ENCODE data around the gene TANGO2. TPM values are rescaled to one million over a fixed set of nuclear protein-coding genes. Genes with fewer than 3 reads are reported as not detected.

TANGO2 gene
- total RNA-seq, 1 experiment from 2014 or later, result 17.0 TPM

GRCh38 chr22:20035375-20036083 lies 14.6 kb downstream of the TANGO2 start:
- no peaks in the 10 kb centered on the region for H3K9me2 ChIP-seq (ENCODE audit: insufficient read depth)
- intact Hi-C loops (cut with micrococcal nuclease), result no loop called here
- H3K4me1 ChIP-seq (ENCODE audit: control insufficient read depth in 1 of 2, insufficient read depth in 2 of 2, low read length in 2 of 2), result peaks cover 2 to 14% of the 10 kb centered on the region in 2 experiments; a peak in 3 of 4 replicates
- no peak overlapping the region for H3K27ac ChIP-seq (ENCODE audit: low read depth, low read length)
- DNase-seq (ENCODE audit: low read depth, low spot score) (no peak), ATAC-seq (no peak)
- no peak overlapping the region for H3K4me2 ChIP-seq (ENCODE audit: low read length)
- POLR2A ChIA-PET, result no interaction called here
- RAD21 ChIA-PET (ENCODE audit: low non-redundant PET in 1 of 2, low total read pairs in 2 of 2, uncharacterized antibody in 2 of 2, unreplicated experiment in 2 of 2), result no interaction called here
- no peaks in the 10 kb centered on the region for H4K20me1 ChIP-seq (ENCODE audit: insufficient read depth)
- BruUV-seq (replicated peaks), result no TSS peak
- H3K79me2 ChIP-seq (ENCODE audit: insufficient read depth, low read length), result no peaks in the 10 kb centered on the region
- no peak for TF ChIP-seq JUND (IDR thresholded peaks at IDR 0.05)
- TF ChIP-seq SIN3A (IDR thresholded peaks at IDR 0.05; ENCODE audit: low read depth), result no peak
- TF ChIP-seq YY1 (IDR thresholded peaks at IDR 0.05; ENCODE audit: extremely low read depth, insufficient replicate concordance, low read depth, low read length), result no peak
- TF ChIP-seq TCF7L2 (IDR thresholded peaks at IDR 0.05; ENCODE audit: borderline replicate concordance, extremely low read depth, insufficient read depth, insufficient read length), result no peak
- TF ChIP-seq EZH2 (IDR thresholded peaks at IDR 0.05), result no peak
- no peak for TF ChIP-seq ELF1 (IDR thresholded peaks at IDR 0.05; ENCODE audit: borderline replicate concordance, low read depth)
- no peak overlapping the region for H3K4me3 ChIP-seq (replicated peaks in 1 of 2; ENCODE audit: low read depth in 1 of 2, low read length in 2 of 2)
- no peaks in the 10 kb centered on the region for H3K9me3 ChIP-seq (ENCODE audit: control insufficient read depth in 1 of 2, insufficient read depth in 1 of 2, low read depth in 1 of 2, low read length in 2 of 2)
- H3K9ac ChIP-seq (ENCODE audit: low read length), result no peak overlapping the region
- CTCF ChIA-PET, result no interaction called here
- no peak overlapping the region for H2AFZ ChIP-seq (ENCODE audit: low read depth, low read length, poor library complexity, severe bottlenecking)
- H3K27me3 ChIP-seq (ENCODE audit: insufficient read depth, low read length), result no peaks in the 10 kb centered on the region
- no peaks in the 10 kb centered on the region for H3K36me3 ChIP-seq (ENCODE audit: control insufficient read depth in 1 of 2, insufficient read depth in 2 of 2, low read length in 2 of 2)

DNA sequence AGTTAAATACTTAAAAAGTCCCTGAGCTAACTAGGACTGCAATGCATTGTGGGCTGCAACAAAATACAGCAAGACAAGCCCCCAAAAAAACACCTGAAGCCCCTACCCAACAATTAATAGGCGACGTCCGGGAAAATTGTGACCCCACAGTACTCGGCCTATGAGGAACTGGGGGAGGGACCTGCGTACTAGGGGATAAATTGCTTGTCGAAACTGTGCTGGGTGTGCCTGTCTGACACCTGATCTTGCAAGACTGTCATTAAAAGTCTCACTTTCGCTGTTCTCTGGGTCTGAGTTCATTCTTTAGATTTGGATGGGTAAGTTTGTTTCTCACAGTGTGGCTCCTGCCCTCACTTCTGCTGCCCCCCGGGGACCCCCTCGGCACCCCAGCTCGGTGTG lies 15.2 kb downstream of the TANGO2 start:
- ChIA-PET RAD21 (ENCODE audit: low non-redundant PET in 1 of 2, low total read pairs in 2 of 2, uncharacterized antibody in 2 of 2, unreplicated experiment in 2 of 2) (no interaction called here), CTCF (no interaction called here), POLR2A (no interaction called here)
- Histone ChIP-seq H4K20me1 (ENCODE audit: insufficient read depth) (no peaks in the 10 kb centered on the region), H2AFZ (ENCODE audit: low read depth, low read length, poor library complexity, severe bottlenecking) (no peak overlapping the region), H3K9ac (ENCODE audit: low read length) (no peak overlapping the region), H3K27ac (ENCODE audit: low read depth, low read length) (no peak overlapping the region), H3K9me3 (ENCODE audit: control insufficient read depth in 1 of 2, insufficient read depth in 1 of 2, low read depth in 1 of 2, low read length in 2 of 2) (no peaks in the 10 kb centered on the region), H3K36me3 (ENCODE audit: control insufficient read depth in 1 of 2, insufficient read depth in 2 of 2, low read length in 2 of 2) (no peaks in the 10 kb centered on the region; a peak in 1 of 4 replicates), H3K4me1 (ENCODE audit: control insufficient read depth in 1 of 2, insufficient read depth in 2 of 2, low read length in 2 of 2) (peaks cover 2 to 14% of the 10 kb centered on the region in 2 experiments; a peak in 3 of 4 replicates), H3K27me3 (ENCODE audit: insufficient read depth, low read length) (no peaks in the 10 kb centered on the region), H3K4me3 (replicated peaks in 1 of 2; ENCODE audit: low read depth in 1 of 2, low read length in 2 of 2) (no peak overlapping the region), H3K79me2 (ENCODE audit: insufficient read depth, low read length) (no peaks in the 10 kb centered on the region), H3K9me2 (ENCODE audit: insufficient read depth) (no peaks in the 10 kb centered on the region), H3K4me2 (ENCODE audit: low read length) (no peak overlapping the region)
- DNase-seq (ENCODE audit: low read depth, low spot score) (no peak), ATAC-seq (no peak)
- intact Hi-C loops (cut with micrococcal nuclease), result no loop called here
- no TSS peak for BruUV-seq (replicated peaks)
- no peak for TF ChIP-seq SIN3A (IDR thresholded peaks at IDR 0.05; ENCODE audit: low read depth)
- no peak for TF ChIP-seq POLR2AphosphoS5 (IDR thresholded peaks at IDR 0.05; ENCODE audit: low read depth, low read length)
- TF ChIP-seq CBX3 (IDR thresholded peaks at IDR 0.05; ENCODE audit: low read depth), result no peak
- TF ChIP-seq RAD21 (IDR thresholded peaks at IDR 0.05; ENCODE audit: low read depth), result no peak
- no peak for TF ChIP-seq POLR2A (IDR thresholded peaks at IDR 0.05; ENCODE audit: borderline replicate concordance, extremely low read depth, insufficient read depth, insufficient read length)
- no peak for TF ChIP-seq EZH2 (IDR thresholded peaks at IDR 0.05)
- no peak for TF ChIP-seq EZH2phosphoT487 (IDR thresholded peaks at IDR 0.05; ENCODE audit: borderline replicate concordance)
- no peak for TF ChIP-seq SP1 (IDR thresholded peaks at IDR 0.05; ENCODE audit: low read depth)
- no peak for TF ChIP-seq ZFX (IDR thresholded peaks at IDR 0.05)
- TF ChIP-seq, protein P1, sequence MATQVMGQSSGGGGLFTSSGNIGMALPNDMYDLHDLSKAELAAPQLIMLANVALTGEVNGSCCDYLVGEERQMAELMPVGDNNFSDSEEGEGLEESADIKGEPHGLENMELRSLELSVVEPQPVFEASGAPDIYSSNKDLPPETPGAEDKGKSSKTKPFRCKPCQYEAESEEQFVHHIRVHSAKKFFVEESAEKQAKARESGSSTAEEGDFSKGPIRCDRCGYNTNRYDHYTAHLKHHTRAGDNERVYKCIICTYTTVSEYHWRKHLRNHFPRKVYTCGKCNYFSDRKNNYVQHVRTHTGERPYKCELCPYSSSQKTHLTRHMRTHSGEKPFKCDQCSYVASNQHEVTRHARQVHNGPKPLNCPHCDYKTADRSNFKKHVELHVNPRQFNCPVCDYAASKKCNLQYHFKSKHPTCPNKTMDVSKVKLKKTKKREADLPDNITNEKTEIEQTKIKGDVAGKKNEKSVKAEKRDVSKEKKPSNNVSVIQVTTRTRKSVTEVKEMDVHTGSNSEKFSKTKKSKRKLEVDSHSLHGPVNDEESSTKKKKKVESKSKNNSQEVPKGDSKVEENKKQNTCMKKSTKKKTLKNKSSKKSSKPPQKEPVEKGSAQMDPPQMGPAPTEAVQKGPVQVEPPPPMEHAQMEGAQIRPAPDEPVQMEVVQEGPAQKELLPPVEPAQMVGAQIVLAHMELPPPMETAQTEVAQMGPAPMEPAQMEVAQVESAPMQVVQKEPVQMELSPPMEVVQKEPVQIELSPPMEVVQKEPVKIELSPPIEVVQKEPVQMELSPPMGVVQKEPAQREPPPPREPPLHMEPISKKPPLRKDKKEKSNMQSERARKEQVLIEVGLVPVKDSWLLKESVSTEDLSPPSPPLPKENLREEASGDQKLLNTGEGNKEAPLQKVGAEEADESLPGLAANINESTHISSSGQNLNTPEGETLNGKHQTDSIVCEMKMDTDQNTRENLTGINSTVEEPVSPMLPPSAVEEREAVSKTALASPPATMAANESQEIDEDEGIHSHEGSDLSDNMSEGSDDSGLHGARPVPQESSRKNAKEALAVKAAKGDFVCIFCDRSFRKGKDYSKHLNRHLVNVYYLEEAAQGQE (IDR thresholded peaks at IDR 0.05; ENCODE audit: low read depth), result no peak
- no peak for TF ChIP-seq EGR1 (IDR thresholded peaks at IDR 0.05; ENCODE audit: low read depth)
- no peak for TF ChIP-seq SRF (IDR thresholded peaks at IDR 0.05; ENCODE audit: low read depth)
- TF ChIP-seq MAX (IDR thresholded peaks at IDR 0.05), result no peak
- TF ChIP-seq TCF7L2 (IDR thresholded peaks at IDR 0.05; ENCODE audit: borderline replicate concordance, extremely low read depth, insufficient read depth, insufficient read length), result no peak
- TF ChIP-seq CEBPB (IDR thresholded peaks at IDR 0.05; ENCODE audit: low read depth), result no peak
- TF ChIP-seq ELF1 (IDR thresholded peaks at IDR 0.05; ENCODE audit: borderline replicate concordance, low read depth), result no peak
- no peak for TF ChIP-seq JUND (IDR thresholded peaks at IDR 0.05)
- TF ChIP-seq YY1 (IDR thresholded peaks at IDR 0.05; ENCODE audit: extremely low read depth, insufficient replicate concordance, low read depth, low read length), result no peak

Data from HCT116 (cell line).